GM12865 (cell line): ENCODE results near the gene GDF7.

ENCODE experiments used
- DNase-seq: peaks from one replicate; pipeline ENCODE4 v3.0.0; 2010; ENCODE audit warnings: low read depth
- H3K4me3 ChIP-seq: 2 replicates; pipeline ENCODE4 v1.5.1; 2011; ENCODE audit warnings: mild to moderate bottlenecking, low read depth, low read length, control low read depth
- CTCF ChIP-seq: IDR thresholded peaks from 2 replicates; pipeline ENCODE4 v1.5.1; 2011; ENCODE audit warnings: low read length, control low read depth, low read depth, inconsistent platforms; ENCODE audit not compliant: insufficient read depth; ENCODE audit errors: missing control alignments

GDF7 gene

GRCh38 chr2:20693317-20693716 lies 26.4 kb downstream of the GDF7 start:
- TF ChIP-seq CTCF = no peak
- DNase-seq = no peak
- no peak overlapping the region for H3K4me3 ChIP-seq

GRCh38 chr2:20696366-20696765 lies 29.4 kb downstream of the GDF7 start:
- no peak overlapping the region for H3K4me3 ChIP-seq
- no peak for TF ChIP-seq CTCF

GRCh38 chr2:20697322-20697934 lies 30.5 kb downstream of the GDF7 start:
- no peak for TF ChIP-seq CTCF
- no peak for DNase-seq
- no peak overlapping the region for H3K4me3 ChIP-seq

More at GRCh38 chr2:20696366-20696765, 29.4 kb downstream of the GDF7 start:
- DNase-seq = no peak

- TF ChIP-seq CTCF = no peak
- no peak for DNase-seq
- H3K4me3 ChIP-seq = no peak overlapping the region
Observed at GRCh38 chr2:20698916-20699613, 32.1 kb downstream of the GDF7 start.

GRCh38 chr2:20702563-20702962 lies 35.6 kb downstream of the GDF7 start:
- no peak for TF ChIP-seq CTCF

GRCh38 chr2:20704886-20705285 lies 37.9 kb downstream of the GDF7 start:
- no peak overlapping the region for H3K4me3 ChIP-seq
- no peak for DNase-seq
- no peak for TF ChIP-seq CTCF

More at GRCh38 chr2:20702563-20702962, 35.6 kb downstream of the GDF7 start:
- no peak for DNase-seq
- no peak overlapping the region for H3K4me3 ChIP-seq
